KBM-7 (cell line): ENCODE measurements around the gene CDH13.

Experiments
- DNase-seq: peaks from one replicate; pipeline ENCODE4 v3.0.0-alpha.2; 2015
- in situ Hi-C: fragments of 300-500 bp; cut with MboI; formaldehyde crosslinking; loops from 2 replicates; pipeline ENCODE4 v1.14.3; 2020; ENCODE audit warnings: low sequenced_read_pairs, low pct_unique_long_range_greater_than_20kb, mixed read lengths

The CDH13 gene

GRCh38 chr16:83808573-83809014 is 1181.8 kb downstream of the CDH13 start:
- DNase-seq, result no peak
- in situ Hi-C loops, result no loop called here

GRCh38 chr16:83809092-83809491 is 1182.3 kb downstream of the CDH13 start:
- DNase-seq, result no peak
- in situ Hi-C loops, result no loop called here

DNA sequence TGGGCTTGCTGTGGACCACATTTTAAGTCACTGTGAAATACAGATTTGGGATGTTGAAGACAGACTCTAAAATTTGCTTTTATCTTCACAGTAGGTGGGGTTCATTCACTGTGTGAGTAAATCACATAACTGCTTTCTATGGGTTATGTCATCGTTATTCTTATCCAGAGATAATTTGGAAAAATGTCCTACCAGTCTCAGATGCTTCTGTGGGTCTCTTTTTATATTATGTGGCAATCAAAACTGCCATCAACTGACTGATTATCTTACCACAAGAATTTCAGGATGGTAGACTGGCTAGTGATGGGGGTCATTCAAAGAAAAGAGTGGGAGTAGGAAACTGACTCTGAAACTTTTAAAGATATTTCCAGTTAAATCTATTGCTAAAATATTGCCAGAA is 1184.1 kb downstream of the CDH13 start:
- DNase-seq, result no peak
- in situ Hi-C loops, result no loop called here

DNA sequence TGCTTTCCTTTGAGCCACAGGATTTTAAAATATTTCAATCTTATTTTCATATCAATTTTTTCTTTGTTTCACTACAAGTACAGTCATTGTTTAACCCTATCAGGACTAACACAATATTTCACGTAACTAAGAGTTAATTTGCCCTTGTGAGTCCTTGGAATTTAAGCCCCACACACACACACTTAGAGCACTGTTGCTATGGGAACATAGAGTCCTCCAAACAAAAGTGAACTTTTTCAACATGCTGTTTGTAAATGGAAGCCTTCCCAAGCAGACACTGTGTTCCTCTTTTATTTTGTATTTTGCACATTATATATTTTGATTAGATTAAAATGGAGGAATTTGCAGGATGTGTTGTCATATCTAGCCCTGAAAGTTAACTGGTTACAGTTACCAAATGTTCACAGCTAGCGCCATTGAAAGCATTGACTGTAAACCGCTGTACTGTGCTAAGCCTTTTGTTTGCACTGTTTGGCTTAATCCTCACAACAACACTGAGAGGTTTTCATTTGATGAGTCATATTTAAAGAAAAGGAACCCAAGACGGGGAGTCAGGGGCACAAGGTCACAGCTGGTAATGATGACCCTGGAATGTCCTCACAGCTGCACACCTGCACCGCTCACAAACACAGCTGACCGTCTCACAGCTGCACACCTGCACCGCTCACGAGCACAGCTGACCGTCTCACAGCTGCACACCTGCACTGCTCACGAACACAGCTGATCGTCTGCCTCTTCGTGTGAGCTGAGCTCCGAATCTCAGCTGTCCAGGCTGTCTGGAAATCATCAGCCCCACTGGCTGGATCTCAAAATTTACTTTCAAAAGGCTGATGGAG is 1187.3 kb downstream of the CDH13 start:
- DNase-seq, result peak; percentile 28
- in situ Hi-C loops, result no loop called here

GRCh38 chr16:83814659-83814985 is 1187.9 kb downstream of the CDH13 start:
- no peak for DNase-seq
- in situ Hi-C loops, result no loop called here

GRCh38 chr16:83817022-83817421 is 1190.3 kb downstream of the CDH13 start:
- no peak for DNase-seq
- in situ Hi-C loops, result no loop called here

DNA sequence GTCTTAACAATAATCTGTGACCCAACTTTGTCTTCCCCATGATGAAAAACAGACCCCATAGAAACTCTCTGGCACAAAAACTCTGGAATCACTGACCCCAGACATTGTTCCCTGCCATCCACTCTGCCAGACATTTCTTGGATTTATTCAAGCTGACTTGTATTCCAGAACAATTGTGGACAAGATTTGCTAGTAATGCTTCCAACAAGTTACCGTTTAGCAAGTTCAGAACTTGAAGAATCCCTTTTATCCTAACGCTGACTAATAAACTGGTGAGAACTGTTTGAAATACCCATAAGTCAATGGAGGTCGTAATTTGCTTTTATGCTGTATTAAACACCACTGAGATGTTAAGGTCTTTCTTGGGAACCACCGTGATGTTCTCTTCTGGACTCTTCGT is 1191.5 kb downstream of the CDH13 start:
- in situ Hi-C loops, result no loop called here
- no peak for DNase-seq

- no peak for DNase-seq
- in situ Hi-C loops, result no loop called here
These were observed 1192.6 kb downstream of the CDH13 start for GRCh38 chr16:83819361-83819760.

DNA sequence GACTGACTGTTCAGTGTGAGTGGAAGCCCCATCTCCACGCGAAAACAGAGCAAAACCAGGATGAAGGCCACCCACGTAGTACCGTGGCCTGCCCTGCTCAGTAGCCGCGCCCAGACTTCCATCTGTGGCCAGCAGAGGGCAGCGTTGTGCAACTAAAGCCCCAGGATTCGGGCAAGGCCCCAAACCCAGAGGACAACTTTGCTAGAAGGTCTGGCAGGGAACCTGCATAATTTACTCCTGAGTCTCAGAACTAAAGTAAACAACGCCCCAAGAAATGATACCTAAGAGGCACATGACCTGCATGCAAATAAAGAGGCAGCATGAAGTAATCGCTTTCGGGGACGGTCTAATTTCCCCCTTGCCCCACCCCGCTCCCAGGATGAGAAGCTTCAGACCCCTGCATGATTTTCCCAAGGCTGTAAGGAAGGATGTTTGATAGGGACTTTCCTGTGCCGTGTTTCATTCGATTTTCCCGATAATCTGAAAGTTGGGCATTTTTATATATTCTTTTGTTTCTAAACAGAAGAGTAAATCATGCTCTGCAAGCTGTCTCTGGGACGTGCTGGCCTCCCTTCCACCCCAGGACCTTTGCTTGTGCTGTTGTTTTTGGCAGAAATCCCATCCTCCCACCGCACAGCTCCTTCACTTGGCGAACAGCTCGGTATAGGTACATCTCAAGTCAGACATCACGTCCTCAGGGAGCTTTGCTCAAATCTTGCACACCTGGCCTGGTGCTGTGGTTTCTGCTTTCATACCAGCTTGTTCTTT is 1199.6 kb downstream of the CDH13 start:
- in situ Hi-C loops, result no loop called here
- peak; percentile 78 for DNase-seq

DNA sequence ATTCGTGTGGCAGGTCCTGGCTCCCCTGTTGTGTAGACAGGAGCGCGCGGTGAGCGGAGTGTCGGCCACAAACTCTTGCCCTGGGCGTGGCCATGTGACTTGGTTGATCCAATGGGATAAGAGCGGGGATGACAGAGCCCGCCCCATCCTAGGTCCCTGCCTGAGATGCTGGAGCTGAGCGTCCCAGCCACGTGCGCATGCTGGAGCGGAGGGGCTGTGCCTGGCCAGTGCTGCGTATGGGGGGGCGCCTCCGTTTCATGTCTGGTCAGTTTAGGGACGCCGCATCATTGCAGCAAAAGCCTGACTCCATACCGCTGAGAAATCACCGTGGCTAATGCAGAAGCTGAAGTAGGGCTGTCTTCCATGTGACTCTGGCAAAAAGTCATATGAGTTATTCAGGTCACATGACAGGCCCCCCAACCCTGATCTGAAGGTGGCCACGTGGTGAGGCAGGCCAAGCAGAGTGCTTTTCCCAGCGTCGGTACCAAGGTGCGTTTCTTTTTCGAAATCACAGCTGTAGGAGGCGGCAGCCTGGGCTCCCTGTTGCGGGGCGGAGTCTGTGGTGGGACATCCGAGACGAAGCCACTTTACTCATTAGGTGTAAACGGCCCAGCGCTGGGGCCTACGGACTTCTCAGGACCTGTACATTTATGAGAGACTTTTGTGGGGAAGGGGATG is 1203.5 kb downstream of the CDH13 start:
- DNase-seq, result no peak
- in situ Hi-C loops, result loop anchor here (10.0 kb wide), 1 partner anchor 55 kb away; no protein-coding TSS in a partner anchor

DNA sequence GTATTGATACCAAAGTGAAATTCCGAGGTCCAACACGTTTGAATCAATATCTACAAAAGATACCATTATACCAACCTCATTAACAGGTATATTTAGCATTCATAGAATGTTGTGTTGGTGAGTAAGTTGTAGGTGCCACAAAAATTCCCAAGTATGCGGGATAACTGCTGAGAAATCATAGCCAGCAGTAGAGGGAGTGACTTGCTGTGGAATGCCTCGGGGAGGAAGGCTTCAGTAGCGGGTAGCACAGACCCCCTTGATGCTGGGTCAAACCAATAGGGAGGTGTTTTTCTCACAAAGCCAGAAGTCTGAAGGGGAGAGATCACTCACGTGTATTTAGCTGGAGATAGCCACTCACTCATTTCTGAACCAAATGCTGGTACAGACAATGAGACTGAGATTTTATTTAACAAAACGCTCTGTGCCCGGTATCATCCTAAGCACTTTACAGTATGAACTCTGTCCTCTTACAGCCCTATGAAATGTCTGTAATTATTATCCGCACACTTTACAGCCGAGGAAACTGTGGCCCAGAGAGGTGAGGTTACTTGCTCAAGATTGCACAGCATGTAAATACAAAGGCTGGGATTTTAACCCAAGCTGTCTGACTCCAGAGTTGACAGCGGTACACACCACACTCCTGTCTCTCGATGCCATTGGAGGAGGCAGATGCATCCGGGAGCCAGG is 1204.1 kb downstream of the CDH13 start:
- no peak for DNase-seq
- in situ Hi-C loops, result loop anchor here (10.0 kb wide), 1 partner anchor 54 kb away; no protein-coding TSS in a partner anchor

GRCh38 chr16:83831456-83831987 is 1204.8 kb downstream of the CDH13 start:
- in situ Hi-C loops, result loop anchor here (10.0 kb wide), 1 partner anchor 53 kb away; no protein-coding TSS in a partner anchor
- DNase-seq, result no peak

GRCh38 chr16:83833921-83834320 is 1207.2 kb downstream of the CDH13 start:
- in situ Hi-C loops, result loop anchor here (10.0 kb wide), 1 partner anchor 51 kb away; no protein-coding TSS in a partner anchor

GRCh38 chr16:83835586-83836566 is 1209.1 kb downstream of the CDH13 start:
- DNase-seq, result peak; percentile 73
- in situ Hi-C loops, result loop anchor here (10.0 kb wide), 1 partner anchor 49 kb away; no protein-coding TSS in a partner anchor

More at GRCh38 chr16:83833921-83834320, 1207.2 kb downstream of the CDH13 start:
- no peak for DNase-seq

DNA sequence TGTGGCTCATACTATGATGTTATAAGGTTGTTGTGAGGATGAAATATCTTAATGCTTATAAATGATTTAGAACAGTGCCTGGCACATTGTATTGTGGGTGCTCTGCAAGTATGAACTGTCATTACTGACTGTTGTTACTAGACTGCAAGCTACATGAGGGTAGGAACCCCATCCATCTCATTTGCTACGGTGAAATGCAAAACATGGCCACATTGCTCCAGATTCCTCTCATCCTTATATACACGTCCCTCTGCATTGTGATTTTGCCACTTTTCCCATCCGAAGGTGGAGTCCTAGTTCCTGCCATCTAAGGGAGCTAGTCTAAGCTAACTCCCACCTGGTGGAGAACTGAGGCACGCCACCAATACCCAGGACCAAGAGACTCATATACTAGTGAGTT is 1210.8 kb downstream of the CDH13 start:
- in situ Hi-C loops, result loop anchor here (10.0 kb wide), 1 partner anchor 47 kb away; no protein-coding TSS in a partner anchor
- no peak for DNase-seq

GRCh38 chr16:83838151-83838550 is 1211.4 kb downstream of the CDH13 start:
- no peak for DNase-seq
- in situ Hi-C loops, result loop anchor here (10.0 kb wide), 1 partner anchor 47 kb away; no protein-coding TSS in a partner anchor

- DNase-seq, result no peak
- in situ Hi-C loops, result loop anchor here (10.0 kb wide), 1 partner anchor 45 kb away; no protein-coding TSS in a partner anchor
These were observed 1212.8 kb downstream of the CDH13 start for GRCh38 chr16:83839561-83839960.
